GM12864 (cell line): ENCODE measurements around the gene MAJIN.

ENCODE experiments used
- DNase-seq: peaks from one replicate; pipeline ENCODE4 v3.0.0-alpha.2; 2011; ENCODE audit warnings: low read depth
- H3K4me3 ChIP-seq: 2 replicates; pipeline ENCODE4 v1.5.1; 2011; ENCODE audit warnings: mild to moderate bottlenecking, low read depth, low read length, control low read depth
- TF ChIP-seq, protein P1 (sequence below): IDR thresholded peaks from 2 replicates; pipeline ENCODE4 v1.5.1; 2011; ENCODE audit warnings: low read depth, mild to moderate bottlenecking, moderate library complexity, low read length, control low read depth, inconsistent platforms; ENCODE audit errors: missing control alignments

MAJIN gene

GRCh38 chr11:64919627-64920026 lies 52.3 kb downstream of the MAJIN start:
- TF ChIP-seq, protein P1, sequence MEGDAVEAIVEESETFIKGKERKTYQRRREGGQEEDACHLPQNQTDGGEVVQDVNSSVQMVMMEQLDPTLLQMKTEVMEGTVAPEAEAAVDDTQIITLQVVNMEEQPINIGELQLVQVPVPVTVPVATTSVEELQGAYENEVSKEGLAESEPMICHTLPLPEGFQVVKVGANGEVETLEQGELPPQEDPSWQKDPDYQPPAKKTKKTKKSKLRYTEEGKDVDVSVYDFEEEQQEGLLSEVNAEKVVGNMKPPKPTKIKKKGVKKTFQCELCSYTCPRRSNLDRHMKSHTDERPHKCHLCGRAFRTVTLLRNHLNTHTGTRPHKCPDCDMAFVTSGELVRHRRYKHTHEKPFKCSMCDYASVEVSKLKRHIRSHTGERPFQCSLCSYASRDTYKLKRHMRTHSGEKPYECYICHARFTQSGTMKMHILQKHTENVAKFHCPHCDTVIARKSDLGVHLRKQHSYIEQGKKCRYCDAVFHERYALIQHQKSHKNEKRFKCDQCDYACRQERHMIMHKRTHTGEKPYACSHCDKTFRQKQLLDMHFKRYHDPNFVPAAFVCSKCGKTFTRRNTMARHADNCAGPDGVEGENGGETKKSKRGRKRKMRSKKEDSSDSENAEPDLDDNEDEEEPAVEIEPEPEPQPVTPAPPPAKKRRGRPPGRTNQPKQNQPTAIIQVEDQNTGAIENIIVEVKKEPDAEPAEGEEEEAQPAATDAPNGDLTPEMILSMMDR = no peak
- no peak for DNase-seq
- no peak overlapping the region for H3K4me3 ChIP-seq

GRCh38 chr11:64918017-64918416 lies 53.9 kb downstream of the MAJIN start:
- peak overlapping the region; percentile 63 for H3K4me3 ChIP-seq
- no peak for DNase-seq
- TF ChIP-seq, protein P1 = peak; percentile 20

GRCh38 chr11:64917663-64917995 lies 54.3 kb downstream of the MAJIN start:
- no peak for DNase-seq
- peak overlapping the region; percentile 63 for H3K4me3 ChIP-seq
- TF ChIP-seq, protein P1 = no peak

DNA sequence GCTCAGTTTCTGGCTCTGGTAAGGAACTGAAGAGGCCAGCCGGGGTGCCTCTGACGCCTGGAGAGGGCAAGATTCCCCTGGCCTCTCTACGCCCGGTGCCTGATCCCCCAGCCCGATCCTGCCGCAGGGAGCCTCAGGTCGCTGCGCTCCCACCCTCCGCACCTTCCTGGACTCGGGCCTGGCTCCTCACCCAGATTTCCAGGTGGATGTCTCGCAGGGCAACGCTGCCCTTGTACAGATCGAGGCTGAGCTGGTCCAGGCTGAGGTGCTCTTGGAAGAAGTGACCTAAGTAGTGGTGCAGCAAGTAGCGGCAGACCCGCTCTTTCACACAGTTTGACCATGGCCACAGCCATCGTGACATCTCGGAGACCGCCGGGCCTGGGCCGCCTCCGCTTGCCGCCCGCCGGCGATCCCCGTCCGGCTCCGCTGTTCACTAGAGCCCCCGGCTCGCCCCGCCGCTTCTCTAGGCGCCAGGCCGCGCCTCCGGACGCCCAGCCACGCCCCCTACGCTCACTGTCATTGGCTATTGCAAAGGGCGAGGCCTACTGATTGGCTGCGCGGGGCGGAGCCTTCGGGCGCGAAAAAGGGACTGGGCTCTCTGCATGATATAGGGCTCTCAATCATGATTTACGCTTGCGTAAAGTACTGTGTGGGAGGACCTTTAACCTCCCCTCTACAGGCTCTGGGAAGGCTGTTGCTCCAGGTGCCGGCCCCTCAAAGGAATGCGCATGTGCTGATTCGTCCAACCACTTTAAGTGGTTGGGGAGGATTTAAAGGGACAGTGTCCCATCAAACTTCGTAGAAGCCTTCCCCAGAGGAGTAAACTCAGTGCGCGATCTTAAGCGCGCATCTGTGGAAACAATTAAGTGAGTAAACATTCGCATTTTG lies 54.9 kb downstream of the MAJIN start, which contains the start of gene ATG2A:
Gene ATG2A, minus strand, starts transcription at position 435 of the 888 bp plus-strand sequence. Its CDS starts 74 bp downstream, at position 361.
- H3K4me3 ChIP-seq = peak within 1 kb of the TSS; percentile 69
- TF ChIP-seq, protein P1 = no peak
- DNase-seq = peak; percentile 99

DNA sequence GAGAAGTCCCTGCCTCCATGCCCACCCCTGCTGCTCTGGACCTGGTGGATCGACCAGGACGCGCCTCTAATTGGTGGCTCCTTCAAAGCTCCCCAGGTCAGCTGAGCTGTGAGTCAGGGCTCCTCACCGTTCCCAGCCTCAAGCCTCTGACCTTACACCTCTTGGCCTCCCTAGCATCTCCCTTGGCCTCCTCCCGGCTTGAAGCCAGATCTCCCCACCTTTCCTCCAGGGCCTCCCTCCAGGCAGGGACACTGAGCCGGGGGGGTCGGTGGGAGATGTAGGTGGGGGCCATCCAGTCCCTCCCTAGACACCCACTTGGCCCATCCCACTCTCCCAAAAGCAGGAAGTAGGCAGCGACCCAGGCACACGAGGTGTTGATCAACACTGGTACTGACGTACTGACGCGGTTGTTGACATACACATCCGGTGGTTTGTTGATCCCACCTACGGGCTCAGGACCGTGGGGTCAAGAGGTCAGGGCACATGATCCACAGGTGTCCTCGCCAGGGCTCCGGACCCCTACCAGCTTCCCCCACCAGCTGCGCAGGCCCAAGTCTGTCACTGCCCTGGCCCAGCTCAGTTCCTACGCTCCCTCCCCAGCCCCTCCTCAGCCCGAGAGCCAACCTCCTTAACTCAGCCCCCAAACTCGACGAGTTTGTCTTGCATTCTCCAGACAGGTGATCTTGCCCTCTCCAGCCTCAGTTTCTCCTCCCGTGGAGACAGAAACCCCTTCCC lies 55.7 kb downstream of the MAJIN start:
- H3K4me3 ChIP-seq = peak overlapping the region; percentile 69
- TF ChIP-seq, protein P1 = no peak
- no peak for DNase-seq

- TF ChIP-seq, protein P1 = no peak
- DNase-seq = no peak
- H3K4me3 ChIP-seq = no peak overlapping the region; the same call in 1 of the 2 replicates
Measured at GRCh38 chr11:64915376-64915887, 56.5 kb downstream of the MAJIN start.
